Adrenal gland (tissue), 12 donors: ENCODE results near the gene GNG11. TPM values are rescaled to one million over a fixed set of nuclear protein-coding genes. Genes with fewer than 3 reads are reported as not detected.

Source experiments
- DNase-seq, 7 donors: peaks; one replicate each; pipeline ENCODE4 v3.0.0-alpha.2; 2019 to 2020
- H3K27ac ChIP-seq, 5 donors: fragments of 200-600 bp; sonication (generic) in 4 of 5; 1 replicate in 3 of 5; 2 replicates in 2 of 5; pipeline versions ENCODE4 v1.5.1 to v1.8.0; 2016 to 2020; ENCODE audit warnings: mild to moderate bottlenecking in 1 of 5
- H3K27me3 ChIP-seq: fragments of 200-600 bp; 2 replicates; pipeline ENCODE4 v1.8.0; 2021
- H3K36me3 ChIP-seq, 2 donors: fragments of 200-600 bp; replicated peaks in 1 of 2; 1 replicate in 1 of 2; 2 replicates in 1 of 2; pipeline versions ENCODE4 v1.5.1 to v1.8.0; 2018 to 2022
- H3K4me1 ChIP-seq, 2 donors: fragments of 200-600 bp; replicated peaks in 1 of 2; 1 replicate in 1 of 2; 2 replicates in 1 of 2; pipeline versions ENCODE4 v1.5.1 to v1.8.0; 2018 to 2021
- H3K4me3 ChIP-seq, 4 donors: fragments of 200-600 bp; sonication (generic) in 3 of 4; one replicate each; pipeline ENCODE4 v1.5.1; 2016 to 2018
- H3K9me3 ChIP-seq, 3 donors: fragments of 200-600 bp; sonication (generic) in 1 of 3; replicated peaks in 1 of 3; 1 replicate in 2 of 3; 2 replicates in 1 of 3; pipeline versions ENCODE4 v1.5.1 to v1.8.0; 2016 to 2021
- CTCF ChIP-seq, 6 experiments: fragments of 450-650 bp in 4 of 6; fragments of 200-600 bp in 2 of 6; sonication (generic) in 1 of 6; IDR thresholded peaks; 1 replicate in 5 of 6; 2 replicates in 1 of 6; pipeline versions ENCODE4 v1.5.1 to v1.8.0; 2016 to 2021; ENCODE audit warnings: antibody characterized with exemption in 6 of 6, mild to moderate bottlenecking in 2 of 6, moderate library complexity in 1 of 6
- POLR2A ChIP-seq, 2 donors: fragments of 450-650 bp; IDR thresholded peaks; one replicate each; pipeline ENCODE4 v1.6.1; 2017; ENCODE audit warnings: antibody characterized with exemption in 2 of 2, mild to moderate bottlenecking in 2 of 2, moderate library complexity in 1 of 2
- WGBS, 4 donors: extraction: QIAGEN DNeasy Blood & Tissue Kit in 2 of 4; methylation state at CpG; one replicate each; pipeline versions ENCODE4 v1.1.5 to v1.1.7; 2013 to 2017; 5-methylcytosine and 5-hydroxymethylcytosine counted together
- intact Hi-C, 2 donors: fragments of 100-400 bp; cut with DNase I; formaldehyde crosslinking; loops; one replicate each; pipeline versions ENCODE4 v1.14.1 to v1.15.0; 2022 to 2023
- polyA plus RNA-seq, 3 donors: library from polyadenylated mRNA; stranded (reverse); fragments of 200-250 nt in 2 of 3; fragments of 350-450 nt in 1 of 3; fragmentation: Illumina TruSeq in 1 of 3; extraction: RNeasy Lipid Tissue Mini Kit (QIAGEN cat#74804) in 1 of 3; gene quantifications; one replicate each; pipeline ENCODE4 v1.2.3, GENCODE V29; 2013 to 2014
- total RNA-seq, 9 donors: library from RNA; depleted of rRNA in 4 of 9; stranded (reverse); fragments of >200 nt in 4 of 9; fragments of 120-200 nt in 1 of 9; fragmentation: NEBNext Ultra II Directional in 1 of 9; extraction: Animal tissue kit (Norgen Biotek cat#: 25700) in 1 of 9; gene quantifications; one replicate each; pipeline versions ENCODE4 v1.1.0 to v1.2.4, GENCODE V29; 2013 to 2023
- donor health status: healthy with polysubstance abuse.
- donor health status: Bipolar disorder and iron deficiency.
- donor health status: DM: yes; HTN: yes; CAD: no.
- donor health status: DM: no; HTN: no; CAD: no.
- donor health status: DM: no; HTN: no; CAD: no.
- donor health status: DM: yes; HTN: yes; CAD: no.

Gene GNG11
- total and polyA plus RNA-seq, 12 donors = 8.3 to 39.0 (median 18.2) TPM

- no peak overlapping the region for H3K27ac ChIP-seq
- TF ChIP-seq POLR2A (IDR thresholded peaks at IDR 0.05) (no peak), CTCF (IDR thresholded peaks at IDR 0.05) (no peak)
- no peaks in the 10 kb centered on the region for H3K4me1 ChIP-seq
- 48 to 78% (median 67%) methylated on average over 1 of the region's 1 CpG for WGBS, 4 donors
- intact Hi-C loops = no loop called here
- no peaks in the 10 kb centered on the region for H3K36me3 ChIP-seq
- no peaks in the 10 kb centered on the region for H3K9me3 ChIP-seq
- no peak for DNase-seq
- no peaks in the 10 kb centered on the region for H3K27me3 ChIP-seq
- H3K4me3 ChIP-seq = no peak overlapping the region
Observed at GRCh38 chr7:93884541-93884940, 37.0 kb upstream of the GNG11 start.

- Histone ChIP-seq H3K27me3 (peaks cover 11% of the 10 kb centered on the region), H3K36me3 (no peaks in the 10 kb centered on the region), H3K4me1 (peaks cover 5 to 8% of the 10 kb centered on the region in 2 donors), H3K4me3 (no peak overlapping the region), H3K9me3 (no peaks in the 10 kb centered on the region), H3K27ac (no peak overlapping the region)
- WGBS, 4 donors = 89 to 92% (median 92%) methylated on average over 3 of the region's 3 CpGs
- intact Hi-C loops = no loop called here
- DNase-seq = no peak
- TF ChIP-seq CTCF (IDR thresholded peaks at IDR 0.05) = no peak
- TF ChIP-seq POLR2A (IDR thresholded peaks at IDR 0.05) = no peak
Observed at GRCh38 chr7:93889261-93889660, 32.3 kb upstream of the GNG11 start.

- H3K4me1 ChIP-seq = peaks cover 5 to 8% of the 10 kb centered on the region in 2 donors
- peak in 4 of 7 donors; percentile 16 to 40 (median 22) for DNase-seq
- H3K4me3 ChIP-seq = peak overlapping the region in 3 of 4 donors; percentile 20 to 61 (median 36)
- TF ChIP-seq CTCF (IDR thresholded peaks at IDR 0.05) (no peak), POLR2A (IDR thresholded peaks at IDR 0.05) (no peak)
- H3K9me3 ChIP-seq = no peaks in the 10 kb centered on the region
- H3K36me3 ChIP-seq = no peaks in the 10 kb centered on the region
- H3K27me3 ChIP-seq = peaks cover 11% of the 10 kb centered on the region
- H3K27ac ChIP-seq = no peak overlapping the region
- WGBS, 4 donors = 1 to 3% (median 2%) methylated on average over 26 to 28 of the region's 28 CpGs
- intact Hi-C loops = no loop called here
Observed at GRCh38 chr7:93890041-93890463, 31.5 kb upstream of the GNG11 start.

- Histone ChIP-seq H3K36me3 (no peaks in the 10 kb centered on the region), H3K27me3 (peaks cover 11% of the 10 kb centered on the region), H3K27ac (no peak within 1 kb of the TSS), H3K9me3 (no peaks in the 10 kb centered on the region), H3K4me1 (peaks cover 5 to 8% of the 10 kb centered on the region in 2 donors), H3K4me3 (peak within 1 kb of the TSS in 3 of 4 donors; percentile 20 to 61 (median 36))
- WGBS, 4 donors = 0 to 1% (median 1%) methylated on average over 22 to 49 of the region's 49 CpGs
- TF ChIP-seq CTCF (IDR thresholded peaks at IDR 0.05) (no peak), POLR2A (IDR thresholded peaks at IDR 0.05) (no peak)
- intact Hi-C loops = no loop called here
- DNase-seq = peak; percentile 22 to 65 (median 34)
Observed at GRCh38 chr7:93890464-93891068, 31.0 kb upstream of the GNG11 start, which contains the start of gene TFPI2. TFPI2 (minus strand) TSS chr7:93890753; CDS start chr7:93890678, 75 bp downstream.
